SU-DHL-6 (cell line): ENCODE results near the gene MTPN.

Source experiments
- CTCF ChIP-seq: fragments of 200-600 bp; sonication (generic); IDR thresholded peaks from one replicate; pipeline ENCODE4 v1.5.1; 2017; ENCODE audit warnings: antibody characterized with exemption, mild to moderate bottlenecking, low read length, moderate library complexity; ENCODE audit not compliant: insufficient read depth, poor library complexity, severe bottlenecking
- EZH2phosphoT487 ChIP-seq: fragments of 200-600 bp; sonication (generic), shearing (Covaris generic); conservative IDR thresholded peaks from 2 replicates; pipeline ENCODE4 v1.6.1; 2018; ENCODE audit warnings: mild to moderate bottlenecking, antibody characterized with exemption, low read length, moderate library complexity, mixed read lengths

- no peak for TF ChIP-seq CTCF
- TF ChIP-seq EZH2phosphoT487: no peak
Measured at GRCh38 chr7:135917721-135918120, 59.4 kb downstream of the MTPN start.
